ENCODE results near the gene ENTPD2. TPM values are rescaled to one million over a fixed set of nuclear protein-coding genes. Genes with fewer than 3 reads are reported as not detected.

The ENTPD2 gene
- total and polyA plus RNA-seq, 10 of the 15 experiments (the other 5 are each of a cell fraction or from before 2014, with no cell fraction given), result 0.15 to 1.8 (median 0.65) TPM; not detected in 2

GRCh38 chr9:137070201-137070905 is 16.5 kb upstream of the ENTPD2 start, which contains the start of gene SAPCD2:
TSS of gene SAPCD2 (minus strand) at chr9:137070557. CDS start at chr9:137070460, 97 bp downstream.
- H3K4me3 ChIP-seq, result peak within 1 kb of the TSS; percentile 80
- ChIA-PET POLR2A (interaction anchor here (0.5 to 3.5 kb wide), 15 partner anchors 12 to 661 kb away, joined by 3 to 22 read pairs (median 4); partner anchors contain the start of genes CYSRT1, MAN1B1, TPRN and TUBB4B), CTCF (interaction anchor here (0.7 to 7.9 kb wide), 13 partner anchors 10 to 278 kb away, joined by 3 to 80 read pairs (median 7); partner anchors contain the start of genes CYSRT1, MAN1B1 and RNF208), RAD21 (ENCODE audit: unreplicated experiment) (interaction anchor here (0.6 to 5.0 kb wide), 13 partner anchors 13 to 369 kb away, joined by 3 to 24 read pairs (median 6); partner anchors contain the start of genes FUT7, MAN1B1 and RNF224), SMC1A (ENCODE audit: uncharacterized antibody, unreplicated experiment) (interaction anchor here (1.1 to 7.2 kb wide), 5 partner anchors 11 to 35 kb away, joined by 3 to 30 read pairs (median 6); partner anchors contain the start of gene MAN1B1)
- no peaks in the 10 kb centered on the region; a peak in 1 of 4 replicates for H3K36me3 ChIP-seq (ENCODE audit: control insufficient read depth in 2 of 2, insufficient read depth in 2 of 2, low read length in 1 of 2)
- no peak for DNase-seq (ENCODE audit: low read depth, low spot score)
- H3K27me3 ChIP-seq (replicated peaks in 1 of 2; ENCODE audit: control insufficient read depth in 2 of 2, insufficient read depth in 2 of 2, low read length in 1 of 2), result no peaks in the 10 kb centered on the region
- peak within 1 kb of the TSS; percentile 69 for H3K9ac ChIP-seq (ENCODE audit: control insufficient read depth, insufficient read depth, low read length)
- H3K79me2 ChIP-seq (ENCODE audit: control insufficient read depth, insufficient read depth, low read length), result peaks cover 7% of the 10 kb centered on the region
- peak within 1 kb of the TSS; percentile 54 for H2AFZ ChIP-seq (ENCODE audit: control insufficient read depth, low read depth, low read length)
- 1% methylated on average over 44 of the region's 74 CpGs for WGBS (ENCODE audit: insufficient coverage, insufficient replicate concordance, low lambda C conversion rate, missing lambda C conversion rate)
- H4K20me1 ChIP-seq (ENCODE audit: control insufficient read depth, insufficient read depth), result no peaks in the 10 kb centered on the region
- peak within 1 kb of the TSS; percentile 70 for H3K27ac ChIP-seq (ENCODE audit: control insufficient read depth, insufficient read depth)
- peak; percentile 65 for FAIRE-seq
- peak; percentile 88 for ATAC-seq
- no TSS peak for BruUV-seq (replicated peaks)
- no peaks in the 10 kb centered on the region for H3K9me3 ChIP-seq (replicated peaks; ENCODE audit: control insufficient read depth, insufficient read depth, low read length)
- intact Hi-C loops (cut with micrococcal nuclease; ENCODE audit: unreplicated experiment) (no loop called here), in situ Hi-C loops (cut with MboI) (no loop called here)
- H3K4me1 ChIP-seq (ENCODE audit: control insufficient read depth, insufficient read depth, low read length), result peaks cover 33% of the 10 kb centered on the region
- peak within 1 kb of the TSS; percentile 98 for H3K4me2 ChIP-seq (ENCODE audit: control insufficient read depth, insufficient read depth)
- TF ChIP-seq SIN3A (IDR thresholded peaks at IDR 0.05; ENCODE audit: low read depth, low read length) (peak; percentile 87; the same call in 1 of the 2 replicates), POU2F2 (IDR thresholded peaks at IDR 0.05; ENCODE audit: borderline replicate concordance, low read depth, low read length) (peak; percentile 79; the same call in 2 of the 3 replicates), SUZ12 (IDR thresholded peaks at IDR 0.05; ENCODE audit: unreplicated experiment) (no peak), YY1 (IDR thresholded peaks at IDR 0.05; ENCODE audit: low read depth, low read length) (no peak), EED (IDR thresholded peaks at IDR 0.05; ENCODE audit: low read depth) (no peak), NKRF (conservative IDR thresholded peaks at IDR 0.05) (peak; percentile 95), MLLT1 (IDR thresholded peaks at IDR 0.05) (peak; percentile 43; the same call in 1 of the 2 replicates), CEBPZ (IDR thresholded peaks at IDR 0.05; ENCODE audit: low read depth, low read length) (no peak), ZNF217 (IDR thresholded peaks at IDR 0.05) (peak; percentile 73), RFX5 (IDR thresholded peaks at IDR 0.05; ENCODE audit: low read depth, low read length) (peak; percentile 64; the same call in 1 of the 2 replicates), EP300 (IDR thresholded peaks at IDR 0.05; ENCODE audit: borderline replicate concordance in 1 of 2, control insufficient read depth in 1 of 2, low read depth in 2 of 2, low read length in 2 of 2) (no peak), NRF1 (conservative IDR thresholded peaks at IDR 0.05; ENCODE audit: low read depth, low read length) (0 out of 2 replicates have a peak, but pooled peaks have one; percentile 31)
